WERI-Rb-1 (cell line): ENCODE measurements around the gene CDH3.

Experiments
- DNase-seq: peaks from one replicate; pipeline ENCODE4 v3.0.0-alpha.2; 2020
- H3K27ac ChIP-seq: fragments of 250-450 bp; sonication (Bioruptor Pico); 2 replicates; pipeline ENCODE4 v1.5.1; 2020; ENCODE audit warnings: mild to moderate bottlenecking, moderate library complexity
- H3K27me3 ChIP-seq: fragments of 250-450 bp; sonication (Bioruptor Pico); 2 replicates; pipeline ENCODE4 v1.5.1; 2021; ENCODE audit warnings: mild to moderate bottlenecking, low read depth, moderate library complexity; ENCODE audit not compliant: insufficient read depth, severe bottlenecking
- H3K36me3 ChIP-seq: fragments of 250-450 bp; sonication (Bioruptor Pico); 2 replicates; pipeline ENCODE4 v1.5.1; 2020; ENCODE audit warnings: mild to moderate bottlenecking, moderate library complexity
- H3K4me3 ChIP-seq: 2 replicates; pipeline ENCODE4 v1.5.1; 2011; ENCODE audit warnings: low read depth, mild to moderate bottlenecking, control low read depth, low read length
- H3K9me3 ChIP-seq: fragments of 250-450 bp; sonication (Bioruptor Pico); 2 replicates; pipeline ENCODE4 v1.5.1; 2021; ENCODE audit warnings: mild to moderate bottlenecking, moderate library complexity; ENCODE audit not compliant: severe bottlenecking
- TF ChIP-seq, protein P1 (sequence below): IDR thresholded peaks from 2 replicates; pipeline ENCODE4 v1.5.1; 2011; ENCODE audit warnings: low read depth, mild to moderate bottlenecking, control low read depth, inconsistent platforms, low read length

Gene CDH3

DNA sequence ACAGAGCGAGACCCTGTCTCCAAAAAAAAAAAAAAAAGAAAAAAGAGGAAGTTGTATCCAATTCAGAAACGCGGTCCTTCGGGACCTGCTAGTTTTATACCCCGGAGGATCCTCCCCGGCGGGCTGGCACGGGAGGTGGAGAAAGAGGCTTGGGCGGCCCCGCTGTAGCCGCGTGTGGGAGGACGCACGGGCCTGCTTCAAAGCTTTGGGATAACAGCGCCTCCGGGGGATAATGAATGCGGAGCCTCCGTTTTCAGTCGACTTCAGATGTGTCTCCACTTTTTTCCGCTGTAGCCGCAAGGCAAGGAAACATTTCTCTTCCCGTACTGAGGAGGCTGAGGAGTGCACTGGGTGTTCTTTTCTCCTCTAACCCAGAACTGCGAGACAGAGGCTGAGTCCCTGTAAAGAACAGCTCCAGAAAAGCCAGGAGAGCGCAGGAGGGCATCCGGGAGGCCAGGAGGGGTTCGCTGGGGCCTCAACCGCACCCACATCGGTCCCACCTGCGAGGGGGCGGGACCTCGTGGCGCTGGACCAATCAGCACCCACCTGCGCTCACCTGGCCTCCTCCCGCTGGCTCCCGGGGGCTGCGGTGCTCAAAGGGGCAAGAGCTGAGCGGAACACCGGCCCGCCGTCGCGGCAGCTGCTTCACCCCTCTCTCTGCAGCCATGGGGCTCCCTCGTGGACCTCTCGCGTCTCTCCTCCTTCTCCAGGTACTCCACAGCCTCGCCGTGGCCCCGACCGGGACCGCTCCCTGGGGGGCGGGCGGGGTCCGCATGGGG is at the start of gene CDH3:
Gene CDH3, plus strand, starts transcription at position 596 of the 779 bp plus-strand sequence. Its CDS starts 70 bp downstream, at position 666.
- Histone ChIP-seq H3K36me3 (no peaks in the 10 kb centered on the region), H3K27me3 (no peaks in the 10 kb centered on the region), H3K4me3 (no peak within 1 kb of the TSS), H3K27ac (no peak within 1 kb of the TSS), H3K9me3 (no peaks in the 10 kb centered on the region)
- no peak for DNase-seq
- TF ChIP-seq, protein P1, sequence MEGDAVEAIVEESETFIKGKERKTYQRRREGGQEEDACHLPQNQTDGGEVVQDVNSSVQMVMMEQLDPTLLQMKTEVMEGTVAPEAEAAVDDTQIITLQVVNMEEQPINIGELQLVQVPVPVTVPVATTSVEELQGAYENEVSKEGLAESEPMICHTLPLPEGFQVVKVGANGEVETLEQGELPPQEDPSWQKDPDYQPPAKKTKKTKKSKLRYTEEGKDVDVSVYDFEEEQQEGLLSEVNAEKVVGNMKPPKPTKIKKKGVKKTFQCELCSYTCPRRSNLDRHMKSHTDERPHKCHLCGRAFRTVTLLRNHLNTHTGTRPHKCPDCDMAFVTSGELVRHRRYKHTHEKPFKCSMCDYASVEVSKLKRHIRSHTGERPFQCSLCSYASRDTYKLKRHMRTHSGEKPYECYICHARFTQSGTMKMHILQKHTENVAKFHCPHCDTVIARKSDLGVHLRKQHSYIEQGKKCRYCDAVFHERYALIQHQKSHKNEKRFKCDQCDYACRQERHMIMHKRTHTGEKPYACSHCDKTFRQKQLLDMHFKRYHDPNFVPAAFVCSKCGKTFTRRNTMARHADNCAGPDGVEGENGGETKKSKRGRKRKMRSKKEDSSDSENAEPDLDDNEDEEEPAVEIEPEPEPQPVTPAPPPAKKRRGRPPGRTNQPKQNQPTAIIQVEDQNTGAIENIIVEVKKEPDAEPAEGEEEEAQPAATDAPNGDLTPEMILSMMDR, result no peak

DNA sequence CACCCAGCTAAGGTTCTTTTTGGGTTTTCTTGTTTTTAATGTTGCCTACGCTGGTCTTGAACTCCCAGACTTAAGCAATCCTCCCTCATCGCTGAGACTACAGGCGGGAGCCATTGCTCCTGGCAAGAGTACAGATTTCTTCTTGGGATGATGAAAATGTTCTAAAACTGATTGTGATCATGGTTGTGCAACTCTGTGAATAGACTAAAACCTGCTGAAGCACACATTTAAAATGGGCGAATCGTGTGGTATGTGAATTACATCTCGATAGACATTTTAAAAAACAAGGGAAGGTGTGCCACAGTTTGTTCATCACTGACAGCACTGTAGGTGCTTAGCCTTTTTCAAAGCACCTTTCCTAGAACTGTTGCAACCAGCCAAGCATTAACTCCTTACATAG is 48.8 kb upstream of the CDH3 start:
- no peak overlapping the region for H3K27ac ChIP-seq
- no peak overlapping the region for H3K4me3 ChIP-seq
- TF ChIP-seq, protein P1, result no peak
- no peaks in the 10 kb centered on the region for H3K27me3 ChIP-seq
- no peaks in the 10 kb centered on the region for H3K9me3 ChIP-seq
- no peak for DNase-seq
- H3K36me3 ChIP-seq, result no peaks in the 10 kb centered on the region

DNA sequence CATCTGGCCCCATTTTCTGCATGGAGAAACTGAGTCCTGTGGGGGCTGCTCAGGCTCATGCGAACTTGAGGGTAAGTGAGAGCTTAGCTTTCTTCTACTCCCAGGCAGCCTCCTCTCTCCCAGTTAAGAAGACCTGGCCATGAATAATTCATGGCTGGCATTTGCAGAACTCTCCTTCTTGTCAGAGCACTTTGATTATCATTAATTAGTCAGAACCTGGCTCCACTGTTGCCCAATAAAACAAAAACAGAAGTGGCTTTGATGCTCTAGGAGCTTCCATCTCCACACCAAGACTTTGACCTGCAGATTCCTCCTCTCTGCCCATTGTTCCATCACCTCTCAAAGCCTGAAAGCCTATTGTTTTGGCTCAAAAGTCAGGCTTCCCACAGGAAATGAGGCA is 45.5 kb upstream of the CDH3 start:
- Histone ChIP-seq H3K9me3 (no peaks in the 10 kb centered on the region), H3K27ac (no peak overlapping the region), H3K4me3 (no peak overlapping the region), H3K36me3 (no peaks in the 10 kb centered on the region), H3K27me3 (no peaks in the 10 kb centered on the region)
- no peak for DNase-seq
- TF ChIP-seq, protein P1, result no peak

DNA sequence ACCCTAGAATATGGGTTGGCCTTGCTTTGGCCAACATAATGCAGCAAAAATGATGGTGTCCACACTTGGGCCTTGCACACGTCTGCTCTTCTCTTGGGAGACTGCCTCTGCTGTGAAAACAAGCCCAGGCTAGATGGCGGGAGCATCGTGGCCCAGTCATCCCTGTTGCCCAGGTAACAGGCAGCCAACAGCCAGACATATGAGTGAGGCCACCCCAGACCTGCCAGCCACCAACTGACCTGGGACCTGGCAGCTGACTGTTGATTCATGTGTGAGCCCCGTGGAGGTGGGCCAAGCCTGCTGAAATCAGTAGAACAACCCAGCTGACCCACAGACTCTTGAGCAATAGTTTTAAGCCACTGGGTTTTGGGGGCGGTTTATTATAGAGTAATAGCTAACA is 39.4 kb upstream of the CDH3 start:
- H3K27ac ChIP-seq, result no peak overlapping the region
- no peak for DNase-seq
- H3K36me3 ChIP-seq, result no peaks in the 10 kb centered on the region
- H3K27me3 ChIP-seq, result no peaks in the 10 kb centered on the region
- TF ChIP-seq, protein P1, result no peak
- H3K9me3 ChIP-seq, result no peaks in the 10 kb centered on the region
- H3K4me3 ChIP-seq, result no peak overlapping the region

DNA sequence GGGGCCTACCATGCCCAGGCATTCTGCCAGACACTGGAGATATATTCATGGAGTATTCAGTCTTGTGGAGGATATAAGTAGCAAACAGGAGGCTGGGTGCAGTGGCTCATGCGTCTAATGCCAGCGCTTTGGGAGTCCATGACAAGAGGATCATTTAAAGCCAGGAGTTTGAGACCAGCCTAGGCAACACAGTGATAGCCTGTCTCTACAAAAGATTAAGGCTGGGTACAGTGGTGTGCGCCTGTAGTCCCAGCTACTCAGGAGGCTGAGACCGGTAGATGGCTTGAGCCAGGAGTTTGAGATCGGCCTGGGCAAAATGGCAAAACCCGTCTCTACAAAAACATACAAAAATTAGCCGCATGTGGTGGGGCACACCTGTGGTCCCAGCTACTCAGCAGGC is 37.7 kb upstream of the CDH3 start:
- H3K4me3 ChIP-seq, result no peak overlapping the region
- no peak for DNase-seq
- no peak overlapping the region for H3K27ac ChIP-seq
- H3K9me3 ChIP-seq, result no peaks in the 10 kb centered on the region
- no peaks in the 10 kb centered on the region for H3K36me3 ChIP-seq
- TF ChIP-seq, protein P1, result no peak
- no peaks in the 10 kb centered on the region for H3K27me3 ChIP-seq

DNA sequence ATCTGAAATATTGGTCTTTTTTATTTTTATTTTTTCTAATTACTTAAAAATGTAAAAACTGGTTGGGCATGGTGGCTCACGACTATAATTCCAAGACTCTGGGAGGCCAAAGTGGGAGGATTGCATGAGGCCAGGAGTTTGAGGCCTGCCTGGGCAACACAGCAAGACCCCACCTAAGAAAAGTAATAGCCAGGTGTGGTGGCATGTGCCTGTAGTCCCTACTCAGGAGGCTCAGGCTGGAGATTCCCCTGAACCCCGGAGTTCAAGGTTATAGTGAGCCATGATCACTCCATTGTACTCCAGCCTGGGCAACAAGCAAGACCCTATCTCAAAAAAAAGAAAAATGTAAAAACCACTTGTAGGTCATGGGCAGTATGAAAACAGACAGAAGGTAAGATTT is 36.8 kb upstream of the CDH3 start:
- H3K9me3 ChIP-seq, result no peaks in the 10 kb centered on the region
- DNase-seq, result no peak
- H3K27ac ChIP-seq, result no peak overlapping the region
- H3K36me3 ChIP-seq, result no peaks in the 10 kb centered on the region
- H3K27me3 ChIP-seq, result no peaks in the 10 kb centered on the region
- TF ChIP-seq, protein P1, result no peak
- H3K4me3 ChIP-seq, result no peak overlapping the region
